HG02840 (cell line): ENCODE measurements around the gene TMEM72.

Source experiments
- ATAC-seq: cut with Tn5 transposase; IDR thresholded peaks from one replicate; pipeline ENCODE4 v1.9.1; 2021; ENCODE audit warnings: mild to moderate bottlenecking, moderate library complexity, moderate number of reproducible peaks; ENCODE audit not compliant: unreplicated experiment, low FRiP score

The TMEM72 gene

DNA sequence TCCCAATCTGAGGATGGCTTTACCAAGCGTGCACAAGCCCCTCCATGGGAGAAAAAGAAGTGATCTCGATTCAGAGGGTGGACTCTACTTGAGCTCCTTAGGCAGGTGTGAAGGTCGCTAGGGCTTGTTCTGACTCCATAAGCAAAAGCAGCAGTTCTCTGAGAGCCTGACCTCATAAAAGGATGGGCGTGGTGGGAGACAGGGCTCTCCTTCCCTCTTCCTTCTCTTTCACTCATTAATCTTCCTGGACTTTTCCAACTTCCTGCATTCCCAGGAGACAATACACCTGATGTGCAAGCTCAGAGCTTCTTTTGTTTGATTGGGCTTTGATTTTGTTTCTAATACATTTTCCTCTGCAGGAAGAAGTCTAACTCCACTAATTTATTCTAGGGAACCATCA is 22.3 kb upstream of the TMEM72 start:
- ATAC-seq: no peak

DNA sequence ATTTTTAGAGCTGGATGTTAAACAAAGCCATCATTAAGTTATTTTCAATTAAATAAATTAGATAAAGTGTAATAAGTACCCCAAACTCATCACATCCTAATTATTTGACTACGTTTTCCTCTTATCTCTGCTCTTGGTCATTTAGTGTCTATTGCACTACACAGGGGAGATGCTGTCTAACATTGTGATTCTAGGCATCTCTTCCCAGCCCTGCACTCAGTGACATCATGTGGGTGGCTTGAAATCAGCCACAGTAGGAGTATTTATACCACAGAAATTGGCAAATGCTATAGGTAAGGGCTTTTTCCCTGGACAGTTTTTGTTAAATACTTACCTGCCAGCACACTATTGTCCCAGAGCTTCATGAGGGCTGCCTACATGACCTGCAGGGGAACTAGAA is 21.3 kb upstream of the TMEM72 start:
- ATAC-seq: no peak

DNA sequence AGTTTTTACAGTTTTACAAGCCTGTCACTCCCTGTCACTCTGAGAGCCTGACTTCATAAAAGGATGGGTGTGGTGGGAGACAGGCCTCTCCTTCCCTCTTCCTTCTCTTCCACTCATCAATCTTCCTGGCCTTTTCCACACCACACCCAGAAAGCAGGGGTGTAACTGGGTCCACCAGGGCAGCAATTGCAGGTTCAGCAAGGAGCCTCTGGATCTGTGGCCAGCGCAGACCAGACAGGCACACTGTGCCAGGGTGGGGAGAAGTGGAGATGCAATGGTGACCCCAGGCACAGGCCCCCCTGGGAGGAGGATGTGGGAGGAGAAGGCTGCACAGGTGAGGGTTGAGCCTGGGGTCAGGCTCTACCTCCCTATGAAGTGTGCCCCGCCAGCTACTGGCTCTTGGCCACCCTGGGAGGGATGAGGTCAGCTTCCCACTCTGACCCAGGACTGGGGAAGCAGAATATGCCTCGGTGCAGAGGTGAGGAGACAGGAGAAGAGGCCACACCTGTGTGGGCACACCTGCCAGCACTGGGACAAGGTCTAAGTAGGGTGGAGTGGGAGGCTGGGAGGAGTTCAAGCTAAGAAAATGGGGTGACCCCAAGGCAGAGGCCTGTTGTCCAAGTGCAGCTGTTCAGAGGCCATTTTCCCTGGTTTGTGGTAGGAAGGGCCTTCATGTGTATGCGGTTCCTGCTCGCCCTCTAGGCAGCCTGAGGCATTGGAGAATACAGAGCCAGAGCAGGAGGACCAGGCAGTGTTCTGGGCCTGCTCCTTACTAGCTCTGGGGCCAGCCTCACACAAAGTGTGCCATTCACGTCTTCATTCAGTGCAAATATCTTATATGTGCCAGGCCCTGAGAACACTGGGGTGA is 20.2 kb upstream of the TMEM72 start:
- ATAC-seq: no peak

DNA sequence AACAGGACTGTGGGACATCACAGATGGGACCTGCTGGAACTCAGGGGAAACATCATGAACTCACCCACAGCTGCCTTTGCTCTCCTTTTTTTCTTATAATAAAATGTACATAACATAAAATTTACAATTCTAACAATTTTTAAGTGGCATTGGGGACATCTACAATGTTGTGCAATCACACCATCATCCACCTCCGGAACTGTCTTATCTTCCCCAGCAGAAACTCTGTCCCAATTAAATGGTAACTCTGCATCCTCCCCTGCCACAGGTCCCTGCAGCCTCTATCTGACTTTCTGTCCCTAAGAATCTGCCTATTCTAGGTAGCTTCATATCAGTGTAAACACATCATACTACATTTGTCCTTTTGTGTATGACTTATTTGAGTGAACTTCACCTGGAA is 19.4 kb upstream of the TMEM72 start:
- ATAC-seq: no peak

DNA sequence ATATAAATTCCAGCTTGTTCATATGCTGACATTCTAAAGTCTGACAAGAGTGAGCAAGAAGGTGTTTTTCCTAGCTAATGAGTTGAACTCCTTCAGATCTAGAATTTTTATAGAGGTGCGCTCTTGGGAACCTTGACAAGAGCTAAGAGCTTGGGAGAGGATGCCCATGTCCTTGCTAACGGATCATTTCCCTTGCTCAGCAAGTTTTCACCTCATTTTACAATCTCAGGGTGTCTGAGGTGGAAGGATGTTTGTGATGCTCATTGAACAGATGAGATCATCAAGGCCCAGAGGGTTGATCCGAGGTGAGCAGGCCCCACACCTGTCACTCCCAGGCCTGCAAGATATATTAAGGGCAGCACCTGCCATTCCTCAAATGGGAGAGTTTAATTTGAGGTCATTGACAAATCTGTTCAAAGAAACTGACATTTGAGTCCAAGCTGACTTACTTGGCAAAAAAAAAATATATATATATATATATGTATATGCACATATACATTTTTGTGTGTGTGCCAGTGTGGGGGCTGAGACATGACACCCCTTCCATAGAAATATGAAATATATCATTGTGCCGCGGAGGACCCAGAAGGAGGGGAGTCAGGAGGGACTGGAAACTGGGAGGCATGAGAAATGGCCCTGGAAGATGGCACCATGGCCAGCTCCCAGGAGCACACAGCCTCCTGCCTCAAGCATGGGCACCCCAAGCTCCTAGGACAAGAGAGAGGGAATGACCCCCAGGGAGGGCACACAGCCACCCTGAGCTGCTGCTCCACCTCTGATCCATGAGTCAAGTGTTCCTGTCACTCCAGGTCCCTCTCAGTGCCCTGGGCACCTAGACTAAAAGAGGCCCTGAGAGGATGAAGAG is 17.3 kb upstream of the TMEM72 start:
- ATAC-seq: no peak

DNA sequence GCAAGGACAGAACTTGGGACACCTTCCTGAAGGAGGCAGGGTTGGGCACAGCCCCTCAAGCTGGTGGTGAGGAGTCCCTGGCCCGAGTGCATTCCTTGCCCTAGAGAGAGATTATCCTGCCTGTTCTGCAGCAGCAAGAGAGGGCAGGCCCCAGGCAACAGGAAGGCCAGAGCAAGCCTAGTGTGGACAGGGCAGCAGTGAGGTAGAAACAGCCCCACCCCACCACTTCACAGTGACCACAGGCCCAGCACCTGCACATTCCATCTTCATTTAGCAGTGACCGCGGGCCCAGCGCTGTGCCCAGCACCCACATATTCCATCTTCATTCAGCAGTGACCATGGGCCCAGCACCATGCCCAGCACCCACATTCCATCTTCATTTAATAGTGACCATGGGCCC is 16.4 kb upstream of the TMEM72 start:
- no peak for ATAC-seq

DNA sequence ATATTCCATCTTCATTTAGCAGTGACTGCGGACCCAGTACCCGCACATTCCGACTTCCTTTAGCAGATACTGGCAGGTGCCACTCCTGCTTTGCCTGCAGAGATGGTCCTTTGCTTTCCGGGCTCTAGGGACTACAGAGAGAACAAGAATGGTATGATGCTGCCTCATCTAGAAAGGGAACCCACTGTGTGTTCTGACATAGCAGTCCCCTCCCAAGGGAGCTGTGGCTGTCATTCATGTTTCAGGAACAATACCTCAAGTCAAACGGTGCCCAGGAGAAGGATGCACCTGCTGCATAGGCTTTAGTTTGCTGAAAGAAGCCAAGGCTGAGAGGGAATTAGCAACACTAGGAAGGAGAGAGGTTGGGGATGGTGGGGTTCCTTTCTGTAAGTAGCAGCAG is 15.9 kb upstream of the TMEM72 start:
- ATAC-seq: no peak

DNA sequence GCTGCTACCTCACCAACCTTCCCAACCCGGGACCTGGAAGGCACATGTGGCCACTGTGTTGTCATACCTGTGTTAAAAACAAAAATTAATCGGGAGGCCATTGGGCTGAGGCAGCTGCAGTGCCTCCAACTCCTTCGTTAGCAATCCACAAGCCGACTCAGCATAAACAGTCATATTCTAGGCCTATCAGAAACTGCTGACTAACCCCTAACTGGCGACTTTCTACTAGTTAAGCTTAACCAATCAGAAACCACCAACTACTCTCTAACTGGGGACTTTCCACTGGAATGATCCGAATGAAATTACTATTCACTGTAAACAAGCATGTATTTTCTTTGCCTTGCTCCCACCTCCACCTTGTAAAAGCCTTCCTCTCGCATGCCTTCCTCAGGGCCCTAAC is 14.1 kb upstream of the TMEM72 start:
- ATAC-seq: no peak

DNA sequence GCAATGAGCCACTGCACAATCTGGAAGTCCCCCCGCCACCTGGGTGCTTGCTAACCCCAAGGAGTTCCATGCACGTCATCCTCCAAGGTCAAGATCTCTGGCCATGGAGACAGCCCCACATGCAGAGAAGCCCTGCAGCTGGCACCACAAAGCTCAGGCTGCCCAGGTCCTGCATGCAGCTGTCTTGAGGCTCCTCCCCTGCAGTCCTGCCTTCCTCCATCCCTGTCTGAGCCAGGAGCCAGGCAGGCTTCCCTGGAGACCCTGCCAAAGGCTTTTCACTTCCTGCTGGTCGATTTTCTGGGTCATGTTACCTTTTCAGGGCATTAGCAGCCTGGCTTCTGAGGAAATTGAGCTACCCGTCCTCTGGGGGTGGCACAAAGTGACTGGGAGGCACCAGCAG is 12.5 kb upstream of the TMEM72 start:
- ATAC-seq: no peak

DNA sequence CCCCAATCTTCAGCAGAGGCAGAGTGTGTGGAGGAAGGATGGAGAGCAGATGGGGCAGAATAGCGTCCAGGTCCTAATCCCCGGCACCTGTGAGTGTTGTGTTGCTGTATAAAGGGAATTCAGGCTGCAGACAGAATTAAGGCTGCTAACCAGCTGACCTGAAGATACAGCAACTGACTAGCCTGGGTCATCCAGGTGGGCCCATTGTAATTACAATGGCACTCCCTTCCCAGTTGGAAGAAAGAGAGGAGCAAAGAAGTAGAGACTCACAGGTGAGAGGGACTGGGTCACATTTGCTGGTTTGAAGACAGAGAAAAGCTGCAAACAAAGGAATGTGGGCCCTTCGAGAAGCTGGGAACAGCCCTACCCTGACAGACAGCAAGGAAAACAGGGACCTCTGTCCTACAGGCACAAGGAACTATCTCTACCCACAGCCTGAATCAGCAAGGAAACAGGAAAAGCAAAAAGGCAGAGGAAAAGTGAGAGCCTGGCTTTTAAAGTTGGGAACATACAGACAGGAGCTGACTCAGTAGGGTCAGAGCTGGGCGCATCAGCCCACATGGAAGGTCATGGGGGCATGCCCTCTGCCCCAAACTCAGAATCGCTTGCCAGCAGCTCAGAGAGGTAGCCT is 11.6 kb upstream of the TMEM72 start:
- no peak for ATAC-seq

DNA sequence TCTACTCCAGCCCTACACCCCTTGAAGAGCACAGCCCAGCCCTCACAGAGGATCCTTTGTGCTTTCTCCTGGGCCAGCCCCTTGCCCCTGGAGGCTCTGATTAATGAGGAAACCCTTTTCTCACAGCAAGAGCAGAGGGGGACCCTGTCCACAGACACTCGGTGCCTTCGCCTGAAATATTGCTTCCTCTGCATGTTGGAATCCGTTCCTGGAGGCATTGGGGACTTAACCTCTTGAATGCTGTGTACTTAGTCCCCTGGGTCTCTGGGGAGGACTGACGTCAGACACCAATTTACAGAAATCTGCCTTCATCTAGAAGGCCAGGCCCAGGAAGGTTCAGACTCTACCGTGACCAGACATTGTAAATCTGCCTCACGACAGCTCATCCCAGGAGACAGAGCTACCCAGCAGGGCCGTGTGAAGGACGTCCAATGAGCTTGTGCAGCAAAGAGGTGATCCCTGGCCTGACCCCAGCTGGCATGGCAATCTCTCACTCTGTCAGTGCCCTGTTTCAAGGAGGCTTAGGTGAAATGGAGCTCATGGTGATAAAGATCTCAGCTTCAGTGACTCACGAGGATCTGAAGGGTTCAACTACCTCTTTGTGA is 8.1 kb upstream of the TMEM72 start:
- ATAC-seq: no peak

DNA sequence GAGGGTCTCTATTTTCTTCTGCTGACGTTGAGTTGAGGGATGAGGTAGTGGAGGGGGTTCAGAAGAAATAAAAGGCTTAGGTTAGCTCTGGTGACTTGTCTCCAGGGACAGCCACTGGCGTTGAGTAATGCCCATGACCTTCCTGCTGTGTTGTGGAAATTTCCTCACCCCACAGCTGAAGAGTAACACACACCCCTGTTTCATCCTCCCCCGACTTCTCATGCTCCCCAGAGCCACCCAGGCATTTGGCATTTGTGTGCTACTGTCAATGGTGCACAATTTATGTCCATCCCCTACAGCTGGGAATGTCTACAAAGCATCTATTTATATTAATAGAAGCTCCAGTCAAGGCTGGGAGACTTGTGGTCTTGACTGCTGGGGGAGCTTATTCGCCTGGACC is 4.7 kb upstream of the TMEM72 start:
- no peak for ATAC-seq

DNA sequence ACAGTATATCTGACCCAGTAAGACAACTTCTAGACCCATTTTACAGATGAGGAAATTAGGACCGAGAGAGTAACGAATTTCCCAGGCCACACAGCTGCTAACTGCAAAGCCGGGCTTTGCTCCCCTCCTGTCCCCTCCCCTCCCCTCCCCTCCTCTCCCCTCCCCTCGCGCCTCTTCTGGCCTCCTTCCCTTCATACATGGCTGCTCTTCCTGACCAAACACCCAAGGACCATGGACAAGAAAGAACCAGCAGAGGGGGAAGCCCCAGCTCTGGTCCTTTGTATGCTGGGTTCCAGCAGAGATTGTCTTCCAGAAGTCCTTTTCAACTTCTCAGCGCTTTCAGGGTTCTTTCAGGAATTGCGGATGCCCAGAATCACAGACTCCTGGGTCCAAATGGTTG is 3.6 kb upstream of the TMEM72 start:
- ATAC-seq: no peak

DNA sequence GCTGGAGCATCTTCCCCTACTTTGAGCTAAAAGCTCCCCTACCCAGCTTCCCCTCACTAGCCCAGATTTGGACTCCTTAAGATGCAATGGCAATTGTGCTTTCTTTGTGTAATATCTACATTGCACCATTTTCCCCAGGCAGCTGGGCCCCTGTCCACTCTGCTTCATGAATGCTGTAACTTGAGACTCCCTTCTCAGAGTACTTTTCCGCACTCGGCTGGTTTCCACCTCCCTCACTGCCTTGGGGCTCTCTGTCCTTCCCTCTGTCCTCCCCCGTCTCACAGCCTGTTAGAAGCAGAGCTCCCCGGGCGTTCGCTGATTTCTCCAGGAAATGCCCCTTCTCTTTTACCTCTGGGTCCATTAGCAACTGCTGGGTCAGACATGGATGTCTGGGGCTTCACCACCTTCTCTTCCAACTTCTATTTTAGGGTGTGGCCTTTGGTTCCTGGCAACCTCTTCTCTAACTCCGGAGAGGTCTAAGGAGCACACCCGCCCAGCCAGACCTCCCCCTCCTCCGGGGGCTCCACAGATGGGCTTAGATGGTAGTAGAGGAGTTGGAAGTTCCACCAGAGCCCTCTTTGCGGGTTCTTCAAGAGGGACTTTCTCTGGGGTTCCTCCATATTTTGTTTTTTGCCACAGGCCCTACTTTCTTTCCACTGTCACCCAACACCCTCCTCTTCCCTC is 2.9 kb upstream of the TMEM72 start:
- no peak for ATAC-seq

DNA sequence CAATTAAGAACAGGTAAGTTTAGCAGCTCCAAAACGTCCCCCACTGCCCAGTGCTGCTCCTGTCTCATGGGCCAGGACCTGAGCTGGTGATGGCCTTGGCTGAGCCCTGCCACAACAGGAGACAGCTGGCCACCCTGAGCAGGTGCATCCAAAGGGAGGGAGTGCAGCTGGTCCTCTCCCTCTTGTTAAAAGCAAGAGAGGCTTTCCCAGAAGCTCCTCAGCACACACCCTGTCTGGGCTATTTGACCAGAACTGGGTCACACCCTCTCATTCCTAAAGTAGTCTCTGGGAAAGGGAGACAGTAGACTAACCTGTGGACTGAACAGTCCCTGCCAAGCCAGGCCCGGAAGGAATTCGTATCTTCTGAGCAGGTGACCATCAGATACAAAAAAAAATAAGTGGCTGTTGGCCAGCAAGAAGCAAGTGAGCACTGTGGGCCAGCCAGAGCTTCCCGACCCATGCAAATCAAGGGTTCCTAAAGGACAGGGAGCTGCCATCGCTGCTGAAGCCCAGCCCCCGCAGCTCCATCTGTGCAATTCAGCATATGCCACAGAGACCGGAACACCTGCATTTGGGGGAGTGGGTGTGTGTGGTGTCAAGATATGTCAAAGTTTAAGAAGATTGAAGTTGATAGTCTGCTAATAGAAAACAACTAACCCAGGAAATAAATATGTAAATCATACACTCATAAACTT is 2.1 kb upstream of the TMEM72 start:
- ATAC-seq: no peak

DNA sequence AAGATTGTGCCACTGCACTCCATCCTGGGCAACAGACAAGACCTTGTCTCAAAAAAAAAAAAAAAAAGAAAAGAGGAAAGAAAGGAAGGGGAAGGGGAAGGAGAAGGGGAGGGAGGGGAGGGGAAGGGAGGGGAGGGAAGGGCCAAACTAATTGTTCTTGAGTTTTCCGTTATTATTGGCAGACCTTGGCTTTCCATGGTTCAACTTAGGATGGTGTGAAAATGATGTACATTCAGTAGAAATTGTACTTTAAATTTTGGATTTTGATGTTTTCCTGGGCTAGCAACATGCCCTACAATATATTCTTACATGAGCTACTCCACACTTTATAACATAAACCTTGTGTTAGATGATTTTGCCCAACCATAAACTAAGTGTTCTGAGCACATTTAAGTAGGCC is 1.2 kb upstream of the TMEM72 start:
- no peak for ATAC-seq

DNA sequence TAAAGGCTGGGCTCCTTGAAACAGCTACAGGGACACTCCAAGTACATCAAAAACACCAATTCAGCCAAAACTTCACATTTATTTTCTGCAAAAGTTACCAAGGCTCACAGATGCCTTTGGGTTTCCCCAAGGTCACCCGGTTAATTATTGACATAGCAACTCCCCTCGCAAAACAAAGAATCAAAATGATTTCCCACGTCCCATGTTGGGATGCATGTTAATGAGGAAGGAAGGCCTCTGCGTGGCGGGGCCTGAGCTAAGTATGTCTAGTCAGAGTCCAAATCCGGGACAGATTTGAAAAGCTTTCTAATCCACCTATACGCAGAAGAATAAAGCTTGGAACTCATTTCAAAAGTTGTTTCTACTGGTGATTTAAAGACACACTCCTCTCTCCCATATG is 535 bp upstream of the TMEM72 start:
- no peak for ATAC-seq

DNA sequence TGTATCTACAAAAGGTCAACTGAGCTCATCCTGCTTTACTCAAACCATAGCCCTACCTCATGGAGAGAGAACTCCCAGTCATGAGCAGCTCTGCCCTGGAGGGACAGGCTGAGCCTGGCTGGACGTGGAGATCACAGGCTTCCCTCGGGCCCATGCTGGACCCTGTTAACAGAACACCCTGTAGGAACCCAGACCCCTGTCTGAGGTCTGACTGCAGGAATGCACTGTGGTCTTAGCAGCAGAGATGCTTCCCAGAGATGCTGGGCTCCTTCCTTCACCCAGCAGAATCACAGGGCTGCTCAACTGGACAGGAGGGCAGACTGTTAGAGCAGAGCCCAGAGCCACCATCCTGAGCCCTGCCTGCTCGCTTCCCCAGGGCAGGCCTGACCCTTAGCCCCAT is 814 bp downstream of the TMEM72 start:
- ATAC-seq: no peak

DNA sequence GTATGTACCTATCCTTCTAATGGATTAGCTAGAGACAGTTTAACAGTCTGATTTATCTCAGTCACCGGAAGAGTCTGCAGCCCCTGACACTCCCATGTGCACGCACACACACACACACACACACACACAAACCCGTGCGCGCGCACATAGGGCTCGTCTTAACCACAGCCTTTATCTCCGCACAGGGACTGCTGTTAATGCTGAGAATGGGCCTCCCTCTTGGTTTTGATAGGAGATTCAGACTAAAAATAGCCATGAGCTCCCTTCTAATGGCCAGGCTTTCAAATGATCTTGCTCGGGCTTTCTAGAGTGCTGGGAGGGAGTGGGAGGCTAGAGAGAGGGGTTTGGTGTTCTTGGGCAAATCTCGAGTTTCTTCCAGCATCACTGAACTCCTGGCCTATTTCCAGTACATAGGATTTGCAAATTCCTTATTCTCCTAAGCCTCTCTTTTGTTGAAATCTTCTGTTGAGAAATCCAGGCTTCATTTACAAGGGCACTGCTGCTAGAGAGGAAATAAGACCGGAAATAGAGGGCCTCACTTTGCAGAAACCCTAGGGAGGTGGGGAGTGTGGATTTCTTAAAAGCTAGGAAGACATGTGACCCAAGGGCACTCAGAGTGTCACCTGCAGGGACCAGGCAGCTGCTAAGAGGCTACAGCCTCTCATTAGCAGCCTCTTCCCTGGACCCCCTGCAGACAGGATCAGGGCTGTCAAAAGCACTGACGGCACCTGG is 2.4 kb downstream of the TMEM72 start:
- no peak for ATAC-seq
